H1 (cell line): Measurements from ENCODE around the gene MACROD2.

ENCODE experiments used
- CBX8 ChIP-seq: fragments of 300-800, 300-1000 bp; sonication (generic); IDR thresholded peaks from 2 replicates; pipeline ENCODE4 v1.7.1; 2016; ENCODE audit warnings: low read depth, low read length, borderline replicate concordance
- EZH2 ChIP-seq: fragments of 200-600 bp; sonication (generic); IDR thresholded peaks from 2 replicates; pipeline ENCODE4 v1.7.1; 2012; ENCODE audit warnings: low read depth, mild to moderate bottlenecking, moderate library complexity, low read length, inconsistent platforms; ENCODE audit not compliant: severe bottlenecking
- NANOG ChIP-seq: IDR thresholded peaks from 2 replicates; pipeline ENCODE4 v1.6.1; 2011; ENCODE audit warnings: low read length, low read depth, mild to moderate bottlenecking, inconsistent platforms; ENCODE audit not compliant: insufficient read depth, poor library complexity, severe bottlenecking
- POLR2AphosphoS5 ChIP-seq: IDR thresholded peaks from 2 replicates; pipeline ENCODE4 v1.6.1; 2011; ENCODE audit warnings: low read depth, low read length
- RFX5 ChIP-seq: IDR thresholded peaks from 2 replicates; pipeline ENCODE4 v1.6.1; 2011; ENCODE audit warnings: low read depth, low read length, improper control_type of control experiment, borderline replicate concordance
- TF ChIP-seq, protein P1 (sequence below), 3 experiments: IDR thresholded peaks; 1 replicate in 2 of 3; 2 replicates in 1 of 3; pipeline versions ENCODE4 v1.5.1 to v1.6.1; 2011; ENCODE audit warnings: low read length in 3 of 3, mild to moderate bottlenecking in 3 of 3, inconsistent platforms in 2 of 3, low read depth in 1 of 3, moderate library complexity in 1 of 3; ENCODE audit not compliant: insufficient read depth in 1 of 3; ENCODE audit errors: control extremely low read depth in 1 of 3

DNA sequence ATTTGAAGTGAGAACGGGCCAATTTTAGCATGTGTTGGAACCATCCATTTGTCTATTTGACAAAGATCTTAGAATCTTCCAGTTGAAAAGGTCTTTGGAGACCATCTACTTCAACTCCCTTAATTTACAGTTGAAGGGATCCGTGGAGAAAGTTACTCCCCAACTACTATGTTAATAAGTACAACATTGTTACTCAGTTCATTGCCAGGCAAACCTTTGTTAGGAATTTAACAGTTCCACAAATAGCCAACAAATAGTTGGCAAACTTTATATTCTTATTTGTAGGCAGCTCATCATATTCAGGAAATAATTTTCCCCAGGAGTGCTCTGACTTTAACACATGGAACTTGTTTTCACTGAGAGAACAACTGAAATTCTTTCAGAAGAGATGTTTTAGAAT, 423.1 kb downstream of the MACROD2 start:
- TF ChIP-seq RFX5: no peak
- TF ChIP-seq, protein P1, sequence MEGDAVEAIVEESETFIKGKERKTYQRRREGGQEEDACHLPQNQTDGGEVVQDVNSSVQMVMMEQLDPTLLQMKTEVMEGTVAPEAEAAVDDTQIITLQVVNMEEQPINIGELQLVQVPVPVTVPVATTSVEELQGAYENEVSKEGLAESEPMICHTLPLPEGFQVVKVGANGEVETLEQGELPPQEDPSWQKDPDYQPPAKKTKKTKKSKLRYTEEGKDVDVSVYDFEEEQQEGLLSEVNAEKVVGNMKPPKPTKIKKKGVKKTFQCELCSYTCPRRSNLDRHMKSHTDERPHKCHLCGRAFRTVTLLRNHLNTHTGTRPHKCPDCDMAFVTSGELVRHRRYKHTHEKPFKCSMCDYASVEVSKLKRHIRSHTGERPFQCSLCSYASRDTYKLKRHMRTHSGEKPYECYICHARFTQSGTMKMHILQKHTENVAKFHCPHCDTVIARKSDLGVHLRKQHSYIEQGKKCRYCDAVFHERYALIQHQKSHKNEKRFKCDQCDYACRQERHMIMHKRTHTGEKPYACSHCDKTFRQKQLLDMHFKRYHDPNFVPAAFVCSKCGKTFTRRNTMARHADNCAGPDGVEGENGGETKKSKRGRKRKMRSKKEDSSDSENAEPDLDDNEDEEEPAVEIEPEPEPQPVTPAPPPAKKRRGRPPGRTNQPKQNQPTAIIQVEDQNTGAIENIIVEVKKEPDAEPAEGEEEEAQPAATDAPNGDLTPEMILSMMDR (IDR thresholded peaks at IDR 0.05; ENCODE audit: control extremely low read depth in 1 of 3, insufficient read depth in 1 of 3, low read depth in 1 of 3, low read length in 3 of 3): no peak
- no peak for TF ChIP-seq NANOG
- TF ChIP-seq CBX8: no peak
- no peak for TF ChIP-seq EZH2
- no peak for TF ChIP-seq POLR2AphosphoS5
